Kidney (tissue), 14 donors: ENCODE data around the gene TPPP3. TPM values are rescaled to one million over a fixed set of nuclear protein-coding genes. Genes with fewer than 3 reads are reported as not detected.

Experiments
- DNase-seq, 5 donors: peaks; one replicate each; pipeline ENCODE4 v3.0.0-alpha.2; 2013 to 2020
- FAIRE-seq: peaks from 2 replicates; lab custom pipeline; 2012; peaks lifted over from hg19 to GRCh38; lab: Jason Lieb, UNC
- H3K27ac ChIP-seq, 2 donors: one replicate each; pipeline ENCODE4 v1.7.0; 2013; ENCODE audit warnings: low read depth in 2 of 2, low read length in 2 of 2, inconsistent platforms in 1 of 2
- H3K27me3 ChIP-seq: one replicate; pipeline ENCODE4 v1.7.1; 2013; ENCODE audit warnings: low read length, inconsistent platforms; ENCODE audit not compliant: control insufficient read depth, insufficient read depth
- H3K36me3 ChIP-seq, 3 donors: one replicate each; pipeline versions ENCODE4 v1.7.0 to v1.7.1; 2013; ENCODE audit warnings: low read length in 3 of 3, control low read depth in 1 of 3, inconsistent platforms in 1 of 3; ENCODE audit not compliant: insufficient read depth in 3 of 3, control insufficient read depth in 2 of 3
- H3K4me1 ChIP-seq, 3 donors: one replicate each; pipeline versions ENCODE4 v1.7.0 to v1.7.1; 2013; ENCODE audit warnings: low read length in 3 of 3, inconsistent platforms in 1 of 3, low read depth in 1 of 3; ENCODE audit not compliant: control insufficient read depth in 2 of 3, insufficient read depth in 2 of 3
- H3K4me3 ChIP-seq, 3 donors: one replicate each; pipeline versions ENCODE4 v1.7.0 to v1.8.1; 2013; ENCODE audit warnings: low read length in 3 of 3, control low read depth in 1 of 3, inconsistent platforms in 1 of 3
- H3K9ac ChIP-seq, 3 donors: one replicate each; pipeline versions ENCODE4 v1.7.0 to v1.7.1; 2013; ENCODE audit warnings: low read length in 3 of 3, control low read depth in 1 of 3, inconsistent platforms in 1 of 3
- H3K9me3 ChIP-seq, 3 donors: one replicate each; pipeline versions ENCODE4 v1.7.0 to v1.7.1; 2013; ENCODE audit warnings: low read length in 3 of 3, control low read depth in 1 of 3, inconsistent platforms in 1 of 3; ENCODE audit not compliant: control insufficient read depth in 2 of 3, insufficient read depth in 1 of 3
- intact Hi-C: fragments of 100-400 bp; cut with DNase I; formaldehyde crosslinking; loops from one replicate; pipeline ENCODE4 v1.11.1; 2022
- polyA plus RNA-seq: library from polyadenylated mRNA; stranded (reverse); fragments of 350-450 nt; fragmentation: Illumina TruSeq; extraction: RNeasy Lipid Tissue Mini Kit (QIAGEN cat#74804); gene quantifications from one replicate; pipeline ENCODE4 v1.2.3, GENCODE V29; 2014; ENCODE audit warnings: low read depth, low replicate concordance; ENCODE audit not compliant: insufficient read depth
- total RNA-seq: library from RNA; stranded (reverse); fragmentation: NEBNext Ultra II Directional; extraction: Animal tissue kit (Norgen Biotek cat#: 25700); gene quantifications from one replicate; pipeline ENCODE4 v1.2.1, GENCODE V29; 2021
- TF ChIP-seq, protein P1 (sequence below): IDR thresholded peaks from 3 replicates; pipeline ENCODE4 v1.5.1; 2012; ENCODE audit warnings: mild to moderate bottlenecking, moderate library complexity, borderline replicate concordance; ENCODE audit not compliant: insufficient read depth; ENCODE audit errors: extremely low read depth
- donor health status: control.
- donor health status: control.
- donor health status: control.
- donor health status: control.
- donor health status: control.
- donor health status: DM: yes; HTN: yes; CAD: no.
- donor health status: Normal renal cell carcinoma (clear cell type).

TPPP3 gene
- total and polyA plus RNA-seq, 2 donors from 2014 or later, result 8.2 to 108 TPM

DNA sequence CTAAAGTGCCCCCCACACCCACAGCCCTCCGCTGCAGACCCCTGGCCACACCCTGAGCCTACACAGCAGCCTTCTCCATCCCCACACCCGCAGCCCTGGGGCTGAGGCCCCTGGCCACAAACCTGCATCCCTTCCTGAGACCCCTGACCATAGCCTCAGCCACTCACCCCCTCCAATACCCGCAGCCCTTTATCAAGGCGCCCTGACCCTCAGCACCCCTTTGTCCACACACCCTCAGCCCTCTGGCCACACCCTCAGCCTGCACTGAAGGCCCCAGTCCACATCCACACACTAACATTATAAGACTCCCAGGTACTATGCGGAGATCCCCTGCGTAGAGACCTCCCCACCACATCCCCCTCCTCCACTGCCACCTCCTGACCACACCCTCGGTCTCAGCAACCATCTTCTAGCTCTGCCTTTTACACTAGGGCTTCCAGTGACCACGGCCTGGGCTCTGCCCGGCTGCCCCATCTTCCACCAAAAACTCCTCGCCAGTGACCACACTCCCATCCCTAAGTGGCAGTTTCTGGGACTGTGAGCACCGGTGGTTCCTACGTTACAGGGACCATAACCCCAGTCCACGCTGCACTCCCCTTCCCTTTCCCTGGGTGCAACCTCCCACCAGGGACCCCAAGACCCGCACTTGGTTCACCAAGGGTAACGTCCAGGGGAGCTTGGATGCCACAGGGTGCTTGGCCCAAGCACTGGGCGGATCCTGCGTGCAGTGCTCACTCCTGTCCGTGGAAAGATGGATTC is 818 bp downstream of the TPPP3 start:
- DNase-seq (peak in 1 of 5 donors; percentile 44), FAIRE-seq (no peak)
- H3K4me1 ChIP-seq, result peaks cover 0 to 27% (median 0%) of the 10 kb centered on the region in 3 donors
- intact Hi-C loops, result no loop called here
- no peaks in the 10 kb centered on the region for H3K27me3 ChIP-seq
- H3K4me3 ChIP-seq, result peak overlapping the region; percentile 12 to 55 (median 24)
- H3K9me3 ChIP-seq, result no peaks in the 10 kb centered on the region
- H3K9ac ChIP-seq, result peak overlapping the region in 2 of 3 donors; percentile 65 to 67
- no peaks in the 10 kb centered on the region for H3K36me3 ChIP-seq
- TF ChIP-seq, protein P1, sequence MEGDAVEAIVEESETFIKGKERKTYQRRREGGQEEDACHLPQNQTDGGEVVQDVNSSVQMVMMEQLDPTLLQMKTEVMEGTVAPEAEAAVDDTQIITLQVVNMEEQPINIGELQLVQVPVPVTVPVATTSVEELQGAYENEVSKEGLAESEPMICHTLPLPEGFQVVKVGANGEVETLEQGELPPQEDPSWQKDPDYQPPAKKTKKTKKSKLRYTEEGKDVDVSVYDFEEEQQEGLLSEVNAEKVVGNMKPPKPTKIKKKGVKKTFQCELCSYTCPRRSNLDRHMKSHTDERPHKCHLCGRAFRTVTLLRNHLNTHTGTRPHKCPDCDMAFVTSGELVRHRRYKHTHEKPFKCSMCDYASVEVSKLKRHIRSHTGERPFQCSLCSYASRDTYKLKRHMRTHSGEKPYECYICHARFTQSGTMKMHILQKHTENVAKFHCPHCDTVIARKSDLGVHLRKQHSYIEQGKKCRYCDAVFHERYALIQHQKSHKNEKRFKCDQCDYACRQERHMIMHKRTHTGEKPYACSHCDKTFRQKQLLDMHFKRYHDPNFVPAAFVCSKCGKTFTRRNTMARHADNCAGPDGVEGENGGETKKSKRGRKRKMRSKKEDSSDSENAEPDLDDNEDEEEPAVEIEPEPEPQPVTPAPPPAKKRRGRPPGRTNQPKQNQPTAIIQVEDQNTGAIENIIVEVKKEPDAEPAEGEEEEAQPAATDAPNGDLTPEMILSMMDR, result no peak
- peak overlapping the region in 1 of 2 donors; percentile 57 for H3K27ac ChIP-seq

DNA sequence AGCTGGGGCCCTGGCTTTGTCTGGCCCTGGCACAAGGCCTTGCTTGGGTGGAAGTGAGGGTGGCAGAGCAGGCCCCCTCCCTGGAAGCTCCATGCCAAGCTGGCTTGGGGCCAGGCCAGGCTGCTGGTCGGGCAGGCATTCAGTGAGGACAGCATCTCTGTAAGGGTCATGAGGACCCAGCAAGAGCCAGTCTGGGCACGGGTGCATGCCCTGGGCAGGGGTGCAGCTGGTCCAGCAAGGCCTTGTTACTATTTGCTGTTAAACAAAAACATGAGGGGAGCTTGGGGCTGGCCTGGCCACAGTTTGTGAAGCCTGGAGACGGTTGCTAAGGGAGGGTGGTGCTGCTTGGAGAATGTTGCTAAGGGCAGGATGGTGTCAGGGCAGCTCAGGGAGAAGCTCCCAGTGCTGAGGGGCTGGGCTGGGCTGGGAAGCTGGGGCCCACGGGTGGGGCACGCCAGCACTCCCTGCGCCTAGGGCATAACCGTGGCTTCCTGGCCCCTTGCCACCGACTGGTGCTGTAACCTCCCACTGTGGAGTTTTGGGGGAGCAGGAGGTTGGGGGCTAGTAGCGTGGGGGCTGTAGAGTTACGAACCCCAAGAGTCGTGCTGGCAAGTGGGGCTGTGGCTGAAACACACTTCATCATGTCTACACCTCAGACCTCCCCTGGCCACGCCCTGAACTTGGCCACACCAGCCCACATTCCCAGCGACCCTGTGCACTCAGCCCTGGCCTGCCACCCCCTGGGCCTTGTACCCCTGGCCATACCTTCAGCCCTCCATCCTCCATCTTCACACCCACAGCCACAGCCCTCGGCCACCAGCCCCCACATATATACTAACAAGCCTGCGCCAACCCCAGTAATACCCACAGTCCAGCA is 1.6 kb downstream of the TPPP3 start:
- FAIRE-seq (no peak), DNase-seq (peak in 1 of 5 donors; percentile 63)
- H3K9me3 ChIP-seq, result no peaks in the 10 kb centered on the region
- H3K27ac ChIP-seq, result no peak overlapping the region
- no peaks in the 10 kb centered on the region for H3K27me3 ChIP-seq
- H3K4me1 ChIP-seq, result peaks cover 0 to 20% (median 0%) of the 10 kb centered on the region in 3 donors
- no peak overlapping the region for H3K4me3 ChIP-seq
- TF ChIP-seq, protein P1, result no peak
- intact Hi-C loops, result no loop called here
- H3K9ac ChIP-seq, result no peak overlapping the region
- no peaks in the 10 kb centered on the region for H3K36me3 ChIP-seq

DNA sequence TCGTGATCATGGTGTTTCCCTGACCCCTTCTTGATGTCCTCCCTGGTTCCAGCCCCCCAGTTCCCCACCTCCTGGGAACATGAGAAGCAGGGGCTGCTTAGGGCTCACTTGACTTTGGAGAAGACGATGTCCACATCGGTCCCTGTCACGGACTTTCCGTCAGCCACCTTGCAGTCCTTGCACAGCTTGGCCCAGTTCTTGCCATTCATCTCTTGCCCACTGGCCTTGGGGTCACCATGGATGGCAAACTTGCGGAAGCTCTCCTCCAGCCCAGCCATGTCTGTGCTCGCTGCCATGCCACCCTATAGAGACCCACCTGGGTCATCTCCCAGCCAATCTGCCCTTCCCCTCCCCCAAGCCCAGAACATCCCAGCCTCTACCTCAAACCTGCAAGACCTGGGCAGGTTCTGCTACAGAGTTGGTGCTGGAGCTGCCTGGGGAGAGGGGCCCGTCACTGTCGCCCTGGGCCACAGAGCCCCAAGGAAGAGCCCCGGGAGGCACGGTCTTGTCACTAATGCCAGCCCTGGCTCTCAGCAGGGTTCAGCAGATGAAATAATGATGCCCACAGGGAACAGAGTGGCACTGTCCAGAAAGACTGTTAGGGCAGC is 2.4 kb downstream of the TPPP3 start:
- DNase-seq (no peak), FAIRE-seq (no peak)
- intact Hi-C loops, result no loop called here
- Histone ChIP-seq H3K27ac (no peak overlapping the region), H3K36me3 (no peaks in the 10 kb centered on the region), H3K9ac (no peak overlapping the region), H3K9me3 (no peaks in the 10 kb centered on the region), H3K4me3 (no peak overlapping the region), H3K4me1 (peaks cover 0 to 18% (median 0%) of the 10 kb centered on the region in 3 donors), H3K27me3 (no peaks in the 10 kb centered on the region)
- TF ChIP-seq, protein P1, result no peak
